ENCODE data around the gene ACMSD. TPM values are rescaled to one million over a fixed set of nuclear protein-coding genes. Genes with fewer than 3 reads are reported as not detected.

The ACMSD gene
- total and polyA plus RNA-seq, 10 of the 15 experiments (the other 5 are each of a cell fraction or from before 2014, with no cell fraction given), result 0.08 TPM; not detected in 9

DNA sequence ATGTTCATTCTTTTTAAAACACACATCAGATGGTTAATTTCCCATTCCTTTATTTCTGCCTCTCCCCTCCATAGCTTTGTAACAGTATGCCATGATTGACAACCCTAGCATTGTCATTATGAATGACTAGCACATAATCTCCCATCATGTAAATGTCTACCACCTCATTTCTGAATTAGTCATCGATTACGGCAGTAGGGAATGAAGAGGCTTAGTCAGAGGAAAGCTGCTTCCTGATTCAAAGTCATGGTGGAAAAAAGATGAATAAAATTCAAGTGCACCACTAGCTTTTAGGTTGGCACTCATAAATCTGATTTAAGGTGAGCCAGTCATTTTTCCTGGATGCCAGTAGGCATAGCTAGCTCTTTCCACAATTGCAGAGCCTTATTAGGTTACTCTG lies 19.1 kb upstream of the ACMSD start (continued):
- TF ChIP-seq, protein P1, sequence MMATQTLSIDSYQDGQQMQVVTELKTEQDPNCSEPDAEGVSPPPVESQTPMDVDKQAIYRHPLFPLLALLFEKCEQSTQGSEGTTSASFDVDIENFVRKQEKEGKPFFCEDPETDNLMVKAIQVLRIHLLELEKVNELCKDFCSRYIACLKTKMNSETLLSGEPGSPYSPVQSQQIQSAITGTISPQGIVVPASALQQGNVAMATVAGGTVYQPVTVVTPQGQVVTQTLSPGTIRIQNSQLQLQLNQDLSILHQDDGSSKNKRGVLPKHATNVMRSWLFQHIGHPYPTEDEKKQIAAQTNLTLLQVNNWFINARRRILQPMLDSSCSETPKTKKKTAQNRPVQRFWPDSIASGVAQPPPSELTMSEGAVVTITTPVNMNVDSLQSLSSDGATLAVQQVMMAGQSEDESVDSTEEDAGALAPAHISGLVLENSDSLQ (IDR thresholded peaks at IDR 0.05), result no peak
- TF ChIP-seq, protein P2, sequence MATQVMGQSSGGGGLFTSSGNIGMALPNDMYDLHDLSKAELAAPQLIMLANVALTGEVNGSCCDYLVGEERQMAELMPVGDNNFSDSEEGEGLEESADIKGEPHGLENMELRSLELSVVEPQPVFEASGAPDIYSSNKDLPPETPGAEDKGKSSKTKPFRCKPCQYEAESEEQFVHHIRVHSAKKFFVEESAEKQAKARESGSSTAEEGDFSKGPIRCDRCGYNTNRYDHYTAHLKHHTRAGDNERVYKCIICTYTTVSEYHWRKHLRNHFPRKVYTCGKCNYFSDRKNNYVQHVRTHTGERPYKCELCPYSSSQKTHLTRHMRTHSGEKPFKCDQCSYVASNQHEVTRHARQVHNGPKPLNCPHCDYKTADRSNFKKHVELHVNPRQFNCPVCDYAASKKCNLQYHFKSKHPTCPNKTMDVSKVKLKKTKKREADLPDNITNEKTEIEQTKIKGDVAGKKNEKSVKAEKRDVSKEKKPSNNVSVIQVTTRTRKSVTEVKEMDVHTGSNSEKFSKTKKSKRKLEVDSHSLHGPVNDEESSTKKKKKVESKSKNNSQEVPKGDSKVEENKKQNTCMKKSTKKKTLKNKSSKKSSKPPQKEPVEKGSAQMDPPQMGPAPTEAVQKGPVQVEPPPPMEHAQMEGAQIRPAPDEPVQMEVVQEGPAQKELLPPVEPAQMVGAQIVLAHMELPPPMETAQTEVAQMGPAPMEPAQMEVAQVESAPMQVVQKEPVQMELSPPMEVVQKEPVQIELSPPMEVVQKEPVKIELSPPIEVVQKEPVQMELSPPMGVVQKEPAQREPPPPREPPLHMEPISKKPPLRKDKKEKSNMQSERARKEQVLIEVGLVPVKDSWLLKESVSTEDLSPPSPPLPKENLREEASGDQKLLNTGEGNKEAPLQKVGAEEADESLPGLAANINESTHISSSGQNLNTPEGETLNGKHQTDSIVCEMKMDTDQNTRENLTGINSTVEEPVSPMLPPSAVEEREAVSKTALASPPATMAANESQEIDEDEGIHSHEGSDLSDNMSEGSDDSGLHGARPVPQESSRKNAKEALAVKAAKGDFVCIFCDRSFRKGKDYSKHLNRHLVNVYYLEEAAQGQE (IDR thresholded peaks at IDR 0.05; ENCODE audit: low read depth, low read length), result no peak
- TF ChIP-seq RFX5 (IDR thresholded peaks at IDR 0.05; ENCODE audit: low read depth, low read length), result no peak
- TF ChIP-seq TBL1XR1 (IDR thresholded peaks at IDR 0.05; ENCODE audit: low read depth, low read length), result no peak
- no peak for TF ChIP-seq POLR2AphosphoS2 (IDR thresholded peaks at IDR 0.05; ENCODE audit: low read depth, low read length)
- no peak for TF ChIP-seq HDAC2 (IDR thresholded peaks at IDR 0.05)

DNA sequence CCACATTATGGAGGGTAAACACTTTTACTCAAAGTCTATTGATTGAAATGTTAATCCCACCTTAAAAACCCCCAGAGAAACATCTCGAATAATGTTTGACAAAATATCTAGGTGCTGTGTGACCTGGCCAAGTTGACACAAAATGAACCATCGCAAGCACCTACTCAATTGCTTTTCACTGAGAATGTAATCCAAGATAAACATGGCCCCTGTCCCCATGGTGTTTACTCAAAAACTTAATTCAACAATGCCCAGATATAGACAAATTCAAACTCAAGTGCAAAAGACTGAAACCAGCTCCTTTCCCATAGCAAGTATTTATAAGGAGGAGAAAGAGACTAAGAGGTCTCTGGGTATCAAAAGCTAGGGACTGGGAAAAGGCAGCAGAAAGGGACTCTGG lies 15.0 kb upstream of the ACMSD start:
- no peak for FAIRE-seq
- in situ Hi-C loops (cut with MboI) (no loop called here), intact Hi-C loops (cut with micrococcal nuclease; ENCODE audit: unreplicated experiment) (no loop called here)
- WGBS (ENCODE audit: insufficient coverage, insufficient replicate concordance, low lambda C conversion rate, missing lambda C conversion rate), result 51% methylated on average over 2 of the region's 2 CpGs
- Histone ChIP-seq H3K79me2 (ENCODE audit: control insufficient read depth, insufficient read depth, low read length) (no peaks in the 10 kb centered on the region), H3K9ac (ENCODE audit: control insufficient read depth, insufficient read depth, low read length) (no peak overlapping the region), H3K27ac (ENCODE audit: control insufficient read depth, insufficient read depth) (no peak overlapping the region), H4K20me1 (ENCODE audit: control insufficient read depth, insufficient read depth) (no peaks in the 10 kb centered on the region), H3K9me3 (replicated peaks; ENCODE audit: control insufficient read depth, insufficient read depth, low read length) (no peaks in the 10 kb centered on the region), H3K4me2 (ENCODE audit: control insufficient read depth, insufficient read depth) (no peak overlapping the region), H3K36me3 (ENCODE audit: control insufficient read depth in 2 of 2, insufficient read depth in 2 of 2, low read length in 1 of 2) (no peaks in the 10 kb centered on the region), H3K4me3 (no peak overlapping the region), H3K4me1 (ENCODE audit: control insufficient read depth, insufficient read depth, low read length) (no peaks in the 10 kb centered on the region), H2AFZ (ENCODE audit: control insufficient read depth, low read depth, low read length) (no peak overlapping the region), H3K27me3 (replicated peaks in 1 of 2; ENCODE audit: control insufficient read depth in 2 of 2, insufficient read depth in 2 of 2, low read length in 1 of 2) (no peaks in the 10 kb centered on the region)
- ChIA-PET SMC1A (ENCODE audit: uncharacterized antibody, unreplicated experiment) (no interaction called here), RAD21 (ENCODE audit: unreplicated experiment) (no interaction called here), CTCF (no interaction called here), POLR2A (no interaction called here)
- DNase-seq (ENCODE audit: low read depth, low spot score), result no peak
- ATAC-seq, result no peak
- BruUV-seq (replicated peaks), result no TSS peak
- TF ChIP-seq, protein P3, sequence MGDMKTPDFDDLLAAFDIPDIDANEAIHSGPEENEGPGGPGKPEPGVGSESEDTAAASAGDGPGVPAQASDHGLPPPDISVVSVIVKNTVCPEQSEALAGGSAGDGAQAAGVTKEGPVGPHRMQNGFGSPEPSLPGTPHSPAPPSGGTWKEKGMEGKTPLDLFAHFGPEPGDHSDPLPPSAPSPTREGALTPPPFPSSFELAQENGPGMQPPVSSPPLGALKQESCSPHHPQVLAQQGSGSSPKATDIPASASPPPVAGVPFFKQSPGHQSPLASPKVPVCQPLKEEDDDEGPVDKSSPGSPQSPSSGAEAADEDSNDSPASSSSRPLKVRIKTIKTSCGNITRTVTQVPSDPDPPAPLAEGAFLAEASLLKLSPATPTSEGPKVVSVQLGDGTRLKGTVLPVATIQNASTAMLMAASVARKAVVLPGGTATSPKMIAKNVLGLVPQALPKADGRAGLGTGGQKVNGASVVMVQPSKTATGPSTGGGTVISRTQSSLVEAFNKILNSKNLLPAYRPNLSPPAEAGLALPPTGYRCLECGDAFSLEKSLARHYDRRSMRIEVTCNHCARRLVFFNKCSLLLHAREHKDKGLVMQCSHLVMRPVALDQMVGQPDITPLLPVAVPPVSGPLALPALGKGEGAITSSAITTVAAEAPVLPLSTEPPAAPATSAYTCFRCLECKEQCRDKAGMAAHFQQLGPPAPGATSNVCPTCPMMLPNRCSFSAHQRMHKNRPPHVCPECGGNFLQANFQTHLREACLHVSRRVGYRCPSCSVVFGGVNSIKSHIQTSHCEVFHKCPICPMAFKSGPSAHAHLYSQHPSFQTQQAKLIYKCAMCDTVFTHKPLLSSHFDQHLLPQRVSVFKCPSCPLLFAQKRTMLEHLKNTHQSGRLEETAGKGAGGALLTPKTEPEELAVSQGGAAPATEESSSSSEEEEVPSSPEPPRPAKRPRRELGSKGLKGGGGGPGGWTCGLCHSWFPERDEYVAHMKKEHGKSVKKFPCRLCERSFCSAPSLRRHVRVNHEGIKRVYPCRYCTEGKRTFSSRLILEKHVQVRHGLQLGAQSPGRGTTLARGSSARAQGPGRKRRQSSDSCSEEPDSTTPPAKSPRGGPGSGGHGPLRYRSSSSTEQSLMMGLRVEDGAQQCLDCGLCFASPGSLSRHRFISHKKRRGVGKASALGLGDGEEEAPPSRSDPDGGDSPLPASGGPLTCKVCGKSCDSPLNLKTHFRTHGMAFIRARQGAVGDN (IDR thresholded peaks at IDR 0.05), result no peak
- no peak for TF ChIP-seq ATF7 (IDR thresholded peaks at IDR 0.05; ENCODE audit: low read depth)
- TF ChIP-seq, protein P4, sequence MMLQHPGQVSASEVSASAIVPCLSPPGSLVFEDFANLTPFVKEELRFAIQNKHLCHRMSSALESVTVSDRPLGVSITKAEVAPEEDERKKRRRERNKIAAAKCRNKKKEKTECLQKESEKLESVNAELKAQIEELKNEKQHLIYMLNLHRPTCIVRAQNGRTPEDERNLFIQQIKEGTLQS (IDR thresholded peaks at IDR 0.05; ENCODE audit: borderline replicate concordance, extremely low read depth, low read depth, low read length), result no peak
- no peak for TF ChIP-seq MYB (IDR thresholded peaks at IDR 0.05; ENCODE audit: borderline replicate concordance, low read depth, low read length)
- no peak for TF ChIP-seq HDGF (IDR thresholded peaks at IDR 0.05)
- no peak for TF ChIP-seq POLR2AphosphoS5 (IDR thresholded peaks at IDR 0.05; ENCODE audit: low read length)
- no peak for TF ChIP-seq RCOR1 (conservative IDR thresholded peaks at IDR 0.05; ENCODE audit: low read depth, low read length)
- TF ChIP-seq, protein P5, sequence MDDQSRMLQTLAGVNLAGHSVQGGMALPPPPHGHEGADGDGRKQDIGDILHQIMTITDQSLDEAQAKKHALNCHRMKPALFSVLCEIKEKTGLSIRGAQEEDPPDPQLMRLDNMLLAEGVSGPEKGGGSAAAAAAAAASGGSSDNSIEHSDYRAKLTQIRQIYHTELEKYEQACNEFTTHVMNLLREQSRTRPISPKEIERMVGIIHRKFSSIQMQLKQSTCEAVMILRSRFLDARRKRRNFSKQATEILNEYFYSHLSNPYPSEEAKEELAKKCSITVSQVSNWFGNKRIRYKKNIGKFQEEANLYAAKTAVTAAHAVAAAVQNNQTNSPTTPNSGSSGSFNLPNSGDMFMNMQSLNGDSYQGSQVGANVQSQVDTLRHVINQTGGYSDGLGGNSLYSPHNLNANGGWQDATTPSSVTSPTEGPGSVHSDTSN (IDR thresholded peaks at IDR 0.05; ENCODE audit: insufficient replicate concordance, low read depth, low read length), result no peak

All from GM12878 (cell line).